Measurements from ENCODE around the gene WDR70. TPM values are rescaled to one million over a fixed set of nuclear protein-coding genes. Genes with fewer than 3 reads are reported as not detected.

Gene WDR70
- total RNA-seq, 2 donors from 2014 or later = 25.9 to 27.0 TPM

DNA sequence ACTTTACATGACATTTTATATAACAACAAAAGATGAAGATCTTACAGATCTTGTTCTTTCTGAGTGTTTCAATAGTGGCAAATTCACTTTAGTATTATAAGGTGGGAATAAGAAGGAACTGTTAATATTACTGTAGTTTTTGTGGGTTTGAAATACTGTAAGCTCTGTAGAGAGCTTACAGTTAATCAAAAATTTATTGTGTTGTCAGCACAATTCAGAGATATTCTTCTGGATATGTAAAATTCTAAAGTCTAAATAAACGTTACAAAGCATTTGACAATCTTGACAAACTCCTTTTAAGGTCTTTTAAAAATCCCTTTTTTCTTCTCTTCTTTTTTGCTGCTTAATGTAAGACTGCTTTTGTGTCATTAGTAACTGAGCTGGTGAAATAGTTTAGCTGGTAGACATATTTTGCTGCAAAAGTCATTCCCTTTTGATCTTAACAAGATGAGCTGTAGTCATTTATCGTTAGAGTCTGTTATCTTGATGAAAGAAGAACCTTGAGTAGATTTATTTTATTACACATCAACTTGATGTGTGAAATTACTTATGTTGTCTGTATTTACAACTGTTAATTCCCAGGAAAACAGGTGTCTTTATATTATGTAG is 186.0 kb downstream of the WDR70 start:
- no peak for TF ChIP-seq POLR2A (IDR thresholded peaks at IDR 0.05)
- TF ChIP-seq, protein P1, sequence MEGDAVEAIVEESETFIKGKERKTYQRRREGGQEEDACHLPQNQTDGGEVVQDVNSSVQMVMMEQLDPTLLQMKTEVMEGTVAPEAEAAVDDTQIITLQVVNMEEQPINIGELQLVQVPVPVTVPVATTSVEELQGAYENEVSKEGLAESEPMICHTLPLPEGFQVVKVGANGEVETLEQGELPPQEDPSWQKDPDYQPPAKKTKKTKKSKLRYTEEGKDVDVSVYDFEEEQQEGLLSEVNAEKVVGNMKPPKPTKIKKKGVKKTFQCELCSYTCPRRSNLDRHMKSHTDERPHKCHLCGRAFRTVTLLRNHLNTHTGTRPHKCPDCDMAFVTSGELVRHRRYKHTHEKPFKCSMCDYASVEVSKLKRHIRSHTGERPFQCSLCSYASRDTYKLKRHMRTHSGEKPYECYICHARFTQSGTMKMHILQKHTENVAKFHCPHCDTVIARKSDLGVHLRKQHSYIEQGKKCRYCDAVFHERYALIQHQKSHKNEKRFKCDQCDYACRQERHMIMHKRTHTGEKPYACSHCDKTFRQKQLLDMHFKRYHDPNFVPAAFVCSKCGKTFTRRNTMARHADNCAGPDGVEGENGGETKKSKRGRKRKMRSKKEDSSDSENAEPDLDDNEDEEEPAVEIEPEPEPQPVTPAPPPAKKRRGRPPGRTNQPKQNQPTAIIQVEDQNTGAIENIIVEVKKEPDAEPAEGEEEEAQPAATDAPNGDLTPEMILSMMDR (IDR thresholded peaks at IDR 0.05) = no peak
- H3K4me1 ChIP-seq = peaks cover 18% of the 10 kb centered on the region
- DNase-seq (no peak), ATAC-seq (no peak)
- no peaks in the 10 kb centered on the region for H3K27me3 ChIP-seq
- H3K4me3 ChIP-seq = no peak overlapping the region
- H3K9me3 ChIP-seq = no peaks in the 10 kb centered on the region
- intact Hi-C loops (cut with DNase I) = no loop called here
- no peak overlapping the region for H3K27ac ChIP-seq
- no peaks in the 10 kb centered on the region for H3K36me3 ChIP-seq (replicated peaks in 1 of 2; ENCODE audit: insufficient read depth in 1 of 2, low read depth in 2 of 2)
- 62 to 66% methylated on average over 2 of the region's 2 CpGs for WGBS, 2 donors

DNA sequence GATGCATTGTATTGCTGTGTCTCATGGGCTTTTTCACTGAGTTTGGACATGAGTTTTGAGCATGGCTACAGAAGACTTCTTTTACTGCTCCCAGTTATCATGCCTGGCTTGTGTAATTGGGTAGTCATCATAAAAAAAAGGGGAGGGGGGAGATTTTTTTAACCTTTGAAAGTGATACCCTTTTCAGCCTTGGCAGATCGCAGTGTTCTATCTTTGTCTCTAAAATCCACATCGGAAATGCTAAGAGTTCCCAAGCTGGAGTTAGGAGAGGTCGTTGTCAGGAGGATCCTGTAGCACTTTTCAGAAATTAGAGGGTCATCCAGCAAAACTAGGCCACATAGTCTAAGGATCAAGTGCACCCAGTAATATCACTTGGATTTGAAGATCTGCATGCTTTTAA is 188.4 kb downstream of the WDR70 start:
- H3K27ac ChIP-seq = no peak overlapping the region
- intact Hi-C loops (cut with DNase I) = no loop called here
- peaks cover 18% of the 10 kb centered on the region for H3K4me1 ChIP-seq
- H3K9me3 ChIP-seq = no peaks in the 10 kb centered on the region
- no peak for DNase-seq
- ATAC-seq = no peak
- no peak overlapping the region for H3K4me3 ChIP-seq
- no peaks in the 10 kb centered on the region for H3K27me3 ChIP-seq
- TF ChIP-seq, protein P1 (IDR thresholded peaks at IDR 0.05) = no peak
- no peak for TF ChIP-seq POLR2A (IDR thresholded peaks at IDR 0.05)
- H3K36me3 ChIP-seq (replicated peaks in 1 of 2; ENCODE audit: insufficient read depth in 1 of 2, low read depth in 2 of 2) = no peaks in the 10 kb centered on the region
- WGBS, 2 donors = 49 to 54% methylated on average over 3 of the region's 3 CpGs

DNA sequence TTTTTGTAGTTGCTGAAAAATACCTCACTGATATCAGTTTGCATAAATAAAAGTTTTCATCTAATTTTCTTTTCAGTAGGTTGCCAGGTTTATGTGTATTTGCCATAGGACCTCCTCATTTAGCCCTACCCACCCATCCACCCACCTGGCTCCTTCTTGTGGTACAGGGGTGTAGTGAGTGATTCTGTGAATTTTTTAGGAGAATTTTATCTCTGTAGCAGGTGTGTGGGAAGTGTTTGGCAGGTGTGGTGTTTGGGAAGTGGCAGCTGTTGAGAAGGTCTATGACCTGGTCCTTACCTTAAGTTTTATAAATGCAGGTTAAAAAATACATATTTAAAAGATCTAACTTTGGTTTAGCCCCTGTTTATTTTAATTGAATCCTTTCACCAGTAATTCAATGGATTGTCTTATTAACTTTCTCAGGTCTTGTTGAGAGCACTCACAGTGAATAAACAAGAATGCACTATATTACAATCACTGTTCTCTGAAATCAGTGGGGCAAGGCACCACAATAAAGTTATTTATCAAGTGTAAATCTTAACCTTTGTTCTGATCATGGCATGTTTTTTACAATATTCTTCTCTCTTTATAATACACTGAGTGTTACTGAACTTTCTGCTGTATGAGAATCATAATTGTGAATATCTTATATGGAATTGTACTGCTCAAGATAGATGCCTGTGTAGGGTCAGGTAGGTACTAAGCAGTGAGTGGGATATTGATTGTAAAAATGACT is 189.1 kb downstream of the WDR70 start:
- peaks cover 18% of the 10 kb centered on the region for H3K4me1 ChIP-seq
- no peaks in the 10 kb centered on the region for H3K27me3 ChIP-seq
- ATAC-seq (no peak), DNase-seq (peak in 1 of 4 donors; percentile 20)
- TF ChIP-seq, protein P1 (IDR thresholded peaks at IDR 0.05) = no peak
- no peak for TF ChIP-seq POLR2A (IDR thresholded peaks at IDR 0.05)
- H3K9me3 ChIP-seq = no peaks in the 10 kb centered on the region
- no peak overlapping the region for H3K27ac ChIP-seq
- intact Hi-C loops (cut with DNase I) = no loop called here
- no peaks in the 10 kb centered on the region for H3K36me3 ChIP-seq (replicated peaks in 1 of 2; ENCODE audit: insufficient read depth in 1 of 2, low read depth in 2 of 2)
- no peak overlapping the region for H3K4me3 ChIP-seq

DNA sequence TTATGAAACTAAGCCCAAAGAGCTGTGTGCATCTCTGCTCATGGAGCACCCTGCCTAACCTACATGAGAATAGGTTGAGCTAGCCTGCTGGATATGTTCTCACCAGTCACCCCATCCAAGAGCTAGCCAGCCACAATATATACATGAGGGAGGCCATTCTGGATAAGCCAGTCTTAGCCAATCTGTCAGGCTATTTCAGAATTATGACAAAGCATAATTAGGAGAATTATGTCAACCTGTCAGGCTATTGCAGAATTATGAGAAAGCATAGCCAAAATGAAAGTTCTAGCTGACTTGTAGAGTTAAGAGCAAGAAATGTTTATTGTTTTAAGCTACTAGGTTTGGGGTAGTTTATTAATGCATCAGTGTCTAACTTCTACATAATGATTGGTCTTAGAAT is 189.8 kb downstream of the WDR70 start:
- ATAC-seq = no peak
- Histone ChIP-seq H3K9me3 (no peaks in the 10 kb centered on the region), H3K27ac (no peak overlapping the region)

More for the DNA sequence above, 189.8 kb downstream of the WDR70 start:
- Histone ChIP-seq H3K4me1 (peaks cover 18% of the 10 kb centered on the region), H3K36me3 (replicated peaks in 1 of 2; ENCODE audit: insufficient read depth in 1 of 2, low read depth in 2 of 2) (no peaks in the 10 kb centered on the region), H3K4me3 (no peak overlapping the region), H3K27me3 (no peaks in the 10 kb centered on the region)
- DNase-seq = no peak
- intact Hi-C loops (cut with DNase I) = no loop called here
- TF ChIP-seq, protein P1 (IDR thresholded peaks at IDR 0.05) = no peak
- TF ChIP-seq POLR2A (IDR thresholded peaks at IDR 0.05) = no peak
